Activated naive CD8-positive, alpha-beta T cell treated with anti-CD3 and anti-CD28 coated beads, Interleukin-2, amount 50 U/mL, for 24 hours (primary cell): ENCODE data around the gene GLRX5.

ENCODE experiments used
- ATAC-seq: fragments of 150-1000 bp; cut with Tn5 transposase; one replicate; pipeline ENCODE4 v1.10.0; 2021
- DNase-seq: peaks from one replicate; pipeline ENCODE4 v3.0.0; 2021
- H3K27ac Mint-ChIP-seq: one replicate; pipeline ENCODE4 v1.8.0; 2021; ENCODE audit warnings: mild to moderate bottlenecking, mixed read lengths
- H3K27me3 Mint-ChIP-seq: one replicate; pipeline ENCODE4 v1.8.0; 2021; ENCODE audit warnings: mixed read lengths
- H3K36me3 Mint-ChIP-seq: one replicate; pipeline ENCODE4 v1.8.0; 2021; ENCODE audit warnings: low read depth, mixed read lengths
- H3K4me1 Mint-ChIP-seq: one replicate; pipeline ENCODE4 v1.8.0; 2021; ENCODE audit warnings: mixed read lengths
- H3K4me3 Mint-ChIP-seq: one replicate; pipeline ENCODE4 v1.8.0; 2021; ENCODE audit warnings: mild to moderate bottlenecking, moderate library complexity, mixed read lengths
- H3K9me3 Mint-ChIP-seq: one replicate; pipeline ENCODE4 v1.8.0; 2021; ENCODE audit warnings: mixed read lengths

The GLRX5 gene

DNA sequence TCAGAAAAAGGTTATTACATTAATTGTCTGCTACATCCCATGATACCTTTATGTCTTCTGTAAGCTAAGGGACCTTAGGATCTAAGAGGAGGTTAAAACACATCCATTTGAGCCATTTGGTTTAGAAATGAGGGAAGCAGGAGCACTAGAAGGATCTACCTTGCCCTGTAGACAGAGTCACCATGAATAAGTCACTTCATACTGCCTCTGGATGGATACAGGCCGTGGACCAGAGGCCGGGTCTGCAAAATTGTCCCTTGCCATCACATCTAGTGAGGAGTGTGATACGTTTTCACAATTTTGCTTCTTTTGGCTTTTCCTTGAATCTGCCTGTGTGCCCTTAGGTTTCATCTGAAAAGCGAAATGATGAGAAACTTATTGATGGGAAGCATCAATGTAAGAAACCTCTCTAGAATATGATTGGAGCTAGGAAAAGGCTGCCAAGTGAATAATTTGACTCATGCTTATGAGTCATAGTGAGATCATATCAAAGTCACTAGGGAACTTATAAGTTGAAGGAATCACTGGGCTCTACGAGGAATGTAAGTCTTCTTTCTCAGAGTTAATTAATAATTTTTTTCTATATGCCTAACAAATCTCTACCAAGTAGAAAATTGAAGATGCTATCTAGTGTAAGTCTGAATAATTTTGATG lies 10.8 kb downstream of the GLRX5 start:
- no peak overlapping the region for H3K4me3 Mint-ChIP-seq
- peaks cover 16% of the 10 kb centered on the region for H3K36me3 Mint-ChIP-seq
- ATAC-seq = peak; percentile 36
- no peaks in the 10 kb centered on the region for H3K27me3 Mint-ChIP-seq
- peaks cover 15% of the 10 kb centered on the region for H3K4me1 Mint-ChIP-seq
- H3K9me3 Mint-ChIP-seq = no peaks in the 10 kb centered on the region
- no peak overlapping the region for H3K27ac Mint-ChIP-seq
- DNase-seq = no peak

DNA sequence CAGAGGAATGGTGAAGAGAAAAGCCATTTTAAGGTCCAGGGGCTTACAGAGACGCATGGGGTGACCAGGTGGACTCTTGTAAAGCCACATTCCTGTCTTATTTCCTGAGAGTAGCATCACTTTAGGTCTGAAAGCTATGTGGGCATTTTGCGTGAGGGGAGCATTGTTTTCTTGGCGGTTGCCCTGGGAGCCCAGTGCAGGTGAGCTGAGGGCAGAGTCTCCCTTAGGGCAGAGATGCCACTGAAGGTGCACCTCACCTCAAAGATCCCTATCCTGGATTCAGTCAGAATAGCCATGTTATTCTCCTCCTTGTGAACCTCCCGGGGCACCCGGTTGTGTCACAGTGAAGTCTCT lies 12.4 kb downstream of the GLRX5 start:
- no peak overlapping the region for H3K4me3 Mint-ChIP-seq
- ATAC-seq (no peak), DNase-seq (no peak)
- H3K4me1 Mint-ChIP-seq = peaks cover 9% of the 10 kb centered on the region
- no peaks in the 10 kb centered on the region for H3K27me3 Mint-ChIP-seq
- no peak overlapping the region for H3K27ac Mint-ChIP-seq
- H3K9me3 Mint-ChIP-seq = no peaks in the 10 kb centered on the region
- H3K36me3 Mint-ChIP-seq = peaks cover 19% of the 10 kb centered on the region

DNA sequence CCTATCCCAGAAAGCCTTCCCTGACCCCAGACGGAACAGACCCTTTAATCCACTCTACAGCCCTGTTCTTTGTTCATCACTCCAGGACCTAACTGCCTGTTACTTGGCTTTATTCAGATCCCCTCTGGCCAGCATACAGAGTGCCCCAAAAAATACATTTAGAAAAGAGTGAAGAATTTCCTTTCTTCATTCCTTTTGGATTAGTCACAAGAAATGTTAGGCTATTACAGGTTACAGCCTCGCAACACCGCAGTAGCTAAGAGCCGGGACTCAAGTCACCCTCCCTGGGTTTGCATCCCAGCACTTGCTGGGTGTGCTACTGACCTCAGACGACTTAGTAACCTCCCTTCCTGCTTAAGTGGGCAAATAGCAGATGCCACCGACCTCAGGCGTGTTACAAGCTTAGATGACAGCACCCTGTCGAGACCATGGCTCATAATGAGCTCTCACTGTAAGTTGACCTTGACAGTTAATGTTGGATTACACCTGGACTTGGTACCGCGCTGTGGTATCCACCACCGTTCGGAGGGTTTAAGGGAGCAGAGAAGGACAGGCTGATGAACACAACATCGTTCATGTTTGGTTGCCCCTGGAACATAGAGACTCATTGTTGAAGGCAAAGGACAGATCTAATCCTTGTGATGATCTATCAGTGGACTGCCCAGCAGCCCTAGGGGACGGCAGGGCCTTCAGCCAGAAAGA lies 12.9 kb downstream of the GLRX5 start:
- no peak for DNase-seq
- Mint-ChIP-seq H3K27ac (no peak overlapping the region), H3K27me3 (no peaks in the 10 kb centered on the region), H3K9me3 (no peaks in the 10 kb centered on the region), H3K36me3 (peaks cover 19% of the 10 kb centered on the region), H3K4me1 (peaks cover 9% of the 10 kb centered on the region), H3K4me3 (no peak overlapping the region)
- ATAC-seq = no peak

DNA sequence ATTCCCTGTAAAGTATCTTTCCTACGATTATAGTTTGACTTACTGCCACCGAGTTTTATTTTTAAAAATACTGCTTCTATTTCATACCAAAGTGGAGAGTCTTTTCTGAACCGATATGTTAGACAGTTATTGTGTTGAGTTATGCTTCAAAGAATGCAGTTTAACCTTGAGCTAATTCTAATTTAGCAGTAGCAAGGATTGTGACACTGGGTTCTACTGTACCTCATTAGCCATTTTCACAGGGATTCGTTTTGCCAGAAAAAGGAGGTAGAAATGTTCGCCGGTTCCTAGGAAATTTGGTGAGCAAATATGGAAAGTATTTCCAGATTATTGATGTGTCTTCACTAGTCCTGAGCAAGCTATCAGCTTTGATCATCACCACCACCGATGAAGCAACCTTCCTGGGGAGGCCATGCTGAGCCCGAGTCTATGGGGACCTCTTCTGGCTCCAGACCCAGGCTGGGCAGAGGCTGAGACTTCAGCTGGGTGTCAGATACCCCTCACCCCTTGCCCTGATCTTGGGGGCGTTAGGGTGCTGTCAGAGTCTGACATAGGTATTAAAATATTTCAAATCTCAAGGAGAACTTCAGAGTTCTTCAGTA lies 13.6 kb downstream of the GLRX5 start:
- ATAC-seq (no peak), DNase-seq (no peak)
- Mint-ChIP-seq H3K27ac (no peak overlapping the region), H3K36me3 (peaks cover 19% of the 10 kb centered on the region), H3K27me3 (no peaks in the 10 kb centered on the region), H3K4me1 (peaks cover 9% of the 10 kb centered on the region), H3K9me3 (no peaks in the 10 kb centered on the region), H3K4me3 (no peak overlapping the region)

DNA sequence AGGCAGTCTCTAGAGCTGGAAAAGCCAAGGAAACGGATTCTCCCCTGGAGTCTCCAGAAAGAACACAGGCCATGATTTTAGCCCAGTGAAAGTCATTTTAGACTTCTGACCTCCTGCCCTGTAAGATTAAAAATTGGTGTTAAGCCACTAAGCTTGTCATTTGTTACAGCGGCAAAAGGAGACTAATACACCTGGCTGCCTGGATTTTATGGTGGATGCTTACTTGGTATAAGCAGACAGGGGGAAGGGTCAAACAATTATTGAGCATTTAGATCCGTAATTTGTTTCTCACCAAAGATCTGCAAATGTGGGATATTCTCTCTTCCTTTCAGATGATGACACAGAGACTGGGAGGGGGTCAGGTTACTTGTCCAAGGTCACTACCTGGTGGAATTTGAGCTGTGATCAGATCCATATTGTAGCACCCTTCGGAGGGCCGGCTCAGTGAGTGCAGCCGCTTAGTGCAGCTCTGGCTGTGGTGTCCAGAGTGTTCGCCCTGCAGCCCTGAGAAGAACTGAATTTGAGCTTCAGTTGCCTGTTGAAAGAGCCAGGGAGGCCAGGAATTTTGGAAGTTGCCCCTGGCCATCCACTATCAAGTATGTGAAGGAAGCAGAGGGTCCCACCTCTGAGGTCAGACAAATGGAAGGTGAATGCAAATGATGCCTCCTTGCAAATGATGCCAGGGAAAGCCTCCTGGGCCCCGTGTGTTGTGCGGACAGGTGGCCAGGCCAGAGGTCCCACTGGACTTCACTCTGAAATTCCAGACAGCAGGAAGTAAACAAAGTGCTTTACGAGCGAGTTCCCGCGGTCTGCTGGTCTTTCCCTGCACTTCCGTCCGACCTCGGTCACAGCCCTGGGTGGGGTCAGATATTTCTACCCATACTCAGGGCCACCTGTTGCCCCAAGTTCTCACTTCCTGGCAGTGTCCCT lies 15.1 kb downstream of the GLRX5 start:
- peaks cover 9% of the 10 kb centered on the region for H3K4me1 Mint-ChIP-seq
- H3K9me3 Mint-ChIP-seq = no peaks in the 10 kb centered on the region
- H3K27ac Mint-ChIP-seq = no peak overlapping the region
- ATAC-seq (no peak), DNase-seq (no peak)
- peaks cover 8% of the 10 kb centered on the region for H3K36me3 Mint-ChIP-seq
- no peak overlapping the region for H3K4me3 Mint-ChIP-seq
- H3K27me3 Mint-ChIP-seq = no peaks in the 10 kb centered on the region

DNA sequence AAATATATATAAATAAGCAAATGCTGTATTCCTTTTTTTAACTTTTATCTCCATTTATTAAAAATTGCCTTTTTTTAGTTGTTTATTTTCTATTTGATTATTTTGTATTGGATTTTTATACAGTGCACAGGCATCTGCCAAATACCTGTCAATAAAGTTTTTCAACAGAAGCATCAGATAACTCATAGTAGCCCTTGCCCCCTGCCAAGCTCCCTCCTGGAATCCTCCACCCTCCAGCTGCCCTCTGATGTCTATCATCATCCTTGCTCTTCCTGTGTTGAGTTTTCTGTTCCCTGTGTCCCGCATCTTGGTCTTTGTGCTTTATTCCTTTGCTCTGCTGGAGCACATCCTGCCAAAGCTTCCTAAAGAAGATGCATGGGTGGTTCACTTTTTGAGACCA lies 16.6 kb downstream of the GLRX5 start:
- Mint-ChIP-seq H3K27ac (no peak overlapping the region), H3K9me3 (no peaks in the 10 kb centered on the region), H3K4me1 (no peaks in the 10 kb centered on the region), H3K4me3 (no peak overlapping the region), H3K27me3 (no peaks in the 10 kb centered on the region), H3K36me3 (peaks cover 3% of the 10 kb centered on the region)
- DNase-seq (no peak), ATAC-seq (no peak)

DNA sequence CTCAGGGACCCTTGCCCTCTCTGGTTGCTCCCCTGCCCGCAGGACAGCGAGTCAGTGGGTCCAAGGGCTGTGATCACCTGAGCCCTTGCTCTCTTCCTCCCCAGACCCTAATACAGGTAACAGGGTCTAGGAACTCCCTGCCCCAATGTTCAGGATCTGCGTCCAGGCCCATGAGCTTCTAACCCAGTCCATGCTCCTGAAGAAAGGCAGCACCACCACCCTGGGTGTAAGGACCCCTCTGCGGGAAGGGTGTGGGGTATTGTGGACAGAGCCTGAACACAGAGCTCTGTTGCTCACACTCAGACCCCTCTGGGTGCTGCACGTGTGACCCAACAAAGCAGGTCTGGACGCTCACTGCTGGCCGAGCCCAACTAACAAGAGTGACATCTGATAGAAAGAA lies 18.3 kb downstream of the GLRX5 start:
- Mint-ChIP-seq H3K36me3 (peaks cover 3% of the 10 kb centered on the region), H3K4me1 (no peaks in the 10 kb centered on the region), H3K27ac (no peak overlapping the region), H3K27me3 (no peaks in the 10 kb centered on the region), H3K4me3 (no peak overlapping the region), H3K9me3 (no peaks in the 10 kb centered on the region)
- DNase-seq (no peak), ATAC-seq (no peak)

DNA sequence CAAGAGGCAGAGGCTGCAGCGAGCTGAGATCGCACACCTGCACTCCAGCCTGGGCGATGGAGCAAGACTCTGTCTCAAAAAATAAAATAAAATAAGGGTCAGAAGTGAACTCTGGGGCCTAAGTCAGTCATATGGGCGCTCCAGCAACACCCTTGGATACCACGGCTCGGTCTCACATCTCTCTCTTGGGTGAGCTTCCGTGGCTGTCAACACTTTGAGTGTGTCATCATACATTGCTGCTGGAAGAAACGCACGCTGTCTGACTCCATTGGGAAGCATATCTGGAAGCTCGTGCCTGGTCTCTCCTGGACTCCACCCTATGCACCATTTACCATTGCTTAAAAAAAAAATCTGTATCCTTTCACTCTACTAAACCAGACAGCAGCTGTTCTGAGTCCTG lies 20.2 kb downstream of the GLRX5 start:
- peaks cover 3% of the 10 kb centered on the region for H3K36me3 Mint-ChIP-seq
- H3K27me3 Mint-ChIP-seq = no peaks in the 10 kb centered on the region
- ATAC-seq (no peak), DNase-seq (no peak)
- H3K9me3 Mint-ChIP-seq = no peaks in the 10 kb centered on the region
- no peaks in the 10 kb centered on the region for H3K4me1 Mint-ChIP-seq
- H3K4me3 Mint-ChIP-seq = no peak overlapping the region
- no peak overlapping the region for H3K27ac Mint-ChIP-seq

DNA sequence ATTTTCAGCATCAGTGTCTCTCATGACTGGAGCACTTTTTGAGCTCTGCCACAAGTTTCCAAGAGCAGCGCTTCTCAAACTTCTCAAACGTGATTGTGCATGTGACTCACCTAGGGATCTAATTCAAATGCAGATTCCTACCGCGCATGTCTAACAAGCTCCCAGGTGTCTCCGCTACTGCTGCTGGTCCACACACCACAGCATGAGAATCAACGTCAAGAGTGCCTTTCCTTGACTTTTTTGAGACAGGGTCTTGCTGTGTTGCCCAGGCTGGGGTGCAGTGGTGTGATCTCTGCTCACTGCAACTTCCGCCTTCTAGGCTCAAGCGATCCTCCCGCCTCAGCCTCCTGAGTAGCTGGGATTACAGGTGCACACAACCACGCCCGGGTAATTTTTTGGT lies 22.4 kb downstream of the GLRX5 start:
- Mint-ChIP-seq H3K4me3 (no peak overlapping the region), H3K27ac (no peak overlapping the region), H3K4me1 (peaks cover 3% of the 10 kb centered on the region), H3K36me3 (no peaks in the 10 kb centered on the region), H3K9me3 (no peaks in the 10 kb centered on the region), H3K27me3 (peaks cover 6% of the 10 kb centered on the region)
- ATAC-seq (no peak), DNase-seq (no peak)

DNA sequence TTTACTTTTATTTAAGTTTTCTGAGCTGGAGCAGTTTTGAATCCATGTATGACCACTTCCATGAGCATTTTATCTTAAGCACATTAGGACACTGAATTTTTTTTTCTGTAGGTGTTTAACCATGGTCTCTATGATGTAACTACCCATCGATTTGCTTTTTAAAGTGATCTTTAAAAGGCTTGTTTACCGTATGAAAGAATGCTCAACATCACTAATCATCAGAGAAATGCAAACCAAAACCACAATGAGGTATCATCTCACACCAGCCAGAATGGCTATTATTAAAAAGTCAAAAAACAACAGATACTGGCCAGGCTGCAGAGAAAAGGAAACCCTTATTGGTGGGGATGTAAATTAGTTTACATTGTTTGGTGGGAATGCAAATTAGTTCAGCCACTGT lies 23.0 kb downstream of the GLRX5 start:
- H3K4me1 Mint-ChIP-seq = peaks cover 3% of the 10 kb centered on the region
- ATAC-seq (no peak), DNase-seq (no peak)
- no peaks in the 10 kb centered on the region for H3K36me3 Mint-ChIP-seq
- no peaks in the 10 kb centered on the region for H3K9me3 Mint-ChIP-seq
- H3K27ac Mint-ChIP-seq = no peak overlapping the region
- H3K4me3 Mint-ChIP-seq = no peak overlapping the region
- peaks cover 6% of the 10 kb centered on the region for H3K27me3 Mint-ChIP-seq

DNA sequence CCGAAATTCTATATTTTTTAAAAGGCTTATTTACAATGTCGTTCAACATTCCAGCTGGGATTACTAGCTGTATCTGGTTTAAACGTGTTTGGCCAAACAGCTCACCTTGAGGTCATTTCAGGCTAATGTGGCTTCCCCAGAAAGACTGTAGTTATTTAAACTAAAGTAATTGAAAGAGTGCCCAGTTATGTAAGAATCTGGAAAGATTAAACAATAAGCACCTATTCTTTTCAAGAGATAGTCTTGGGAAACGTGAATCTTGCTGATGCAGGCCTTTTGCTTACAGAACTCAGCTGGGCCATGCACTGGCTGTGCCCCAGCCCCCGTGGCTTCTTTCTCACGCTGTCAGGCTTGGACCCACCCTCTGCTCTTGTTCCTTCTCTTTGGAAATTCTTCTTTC lies 24.4 kb downstream of the GLRX5 start:
- H3K4me1 Mint-ChIP-seq = peaks cover 3% of the 10 kb centered on the region
- DNase-seq (no peak), ATAC-seq (no peak)
- no peak overlapping the region for H3K4me3 Mint-ChIP-seq
- no peaks in the 10 kb centered on the region for H3K9me3 Mint-ChIP-seq
- H3K27me3 Mint-ChIP-seq = peaks cover 6% of the 10 kb centered on the region
- no peaks in the 10 kb centered on the region for H3K36me3 Mint-ChIP-seq
- no peak overlapping the region for H3K27ac Mint-ChIP-seq

DNA sequence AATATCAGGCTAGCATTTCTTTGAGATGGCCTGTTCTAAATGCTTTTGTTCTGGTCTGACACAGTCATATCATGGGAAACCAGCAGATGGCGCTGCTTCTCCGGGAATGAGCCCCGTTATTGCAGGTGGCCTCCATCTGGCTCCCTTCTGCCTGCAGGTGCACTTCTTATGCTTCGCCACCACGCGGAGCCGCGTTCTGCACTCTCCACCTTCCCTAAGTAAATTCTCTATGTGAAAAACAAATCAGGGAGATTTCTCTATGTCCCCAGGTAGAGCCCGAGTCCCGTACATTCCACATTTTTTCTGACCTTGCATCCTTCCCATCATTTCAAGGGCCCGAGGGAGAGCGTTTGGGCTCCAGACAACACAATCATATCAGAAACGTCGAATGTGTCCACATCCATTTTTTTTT lies 26.2 kb downstream of the GLRX5 start:
- peaks cover 3% of the 10 kb centered on the region for H3K4me1 Mint-ChIP-seq
- H3K4me3 Mint-ChIP-seq = no peak overlapping the region
- no peaks in the 10 kb centered on the region for H3K36me3 Mint-ChIP-seq
- peak; percentile 91 for ATAC-seq
- H3K9me3 Mint-ChIP-seq = no peaks in the 10 kb centered on the region
- H3K27ac Mint-ChIP-seq = no peak overlapping the region
- DNase-seq = peak; percentile 90
- peaks cover 6% of the 10 kb centered on the region for H3K27me3 Mint-ChIP-seq

DNA sequence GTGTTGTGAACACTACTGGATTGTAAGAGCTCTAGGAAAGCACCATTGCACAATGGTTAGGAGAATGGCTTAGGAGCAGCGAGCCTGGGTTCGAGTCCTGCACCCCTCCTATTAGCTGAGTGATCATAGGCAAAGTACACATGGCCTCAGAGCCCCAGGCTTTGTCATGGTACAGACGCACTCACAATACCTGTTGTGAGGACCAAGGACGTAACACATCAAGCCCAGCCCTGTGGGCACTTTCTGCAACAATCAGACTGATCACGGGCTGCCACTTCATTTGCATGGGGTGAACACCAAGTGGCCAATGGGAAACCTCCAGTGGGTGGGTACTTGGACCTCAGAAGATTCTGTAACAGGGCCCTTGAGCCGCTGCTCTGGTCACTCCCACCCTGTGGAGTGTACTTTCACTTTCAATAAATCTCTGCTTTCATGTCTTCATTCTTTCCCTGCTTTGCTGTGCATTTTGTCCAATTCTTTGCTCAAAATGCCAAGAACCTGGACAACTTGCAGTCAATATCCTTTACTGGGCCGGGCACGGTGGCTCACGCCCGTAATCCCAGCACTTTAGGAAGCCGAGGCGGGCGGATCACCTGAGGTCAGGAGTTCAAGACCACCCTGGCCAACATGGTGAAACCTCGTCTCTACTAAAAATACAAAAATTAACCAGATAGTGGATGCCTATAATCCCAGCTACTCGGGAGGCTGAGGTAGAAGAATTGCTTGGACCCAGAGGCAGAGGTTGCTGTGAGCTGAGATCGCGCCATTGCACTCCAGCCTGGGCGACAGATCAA lies 28.2 kb downstream of the GLRX5 start:
- Mint-ChIP-seq H3K36me3 (no peaks in the 10 kb centered on the region), H3K4me3 (no peak overlapping the region), H3K27ac (no peak overlapping the region), H3K9me3 (no peaks in the 10 kb centered on the region), H3K4me1 (peaks cover 3% of the 10 kb centered on the region), H3K27me3 (peaks cover 6% of the 10 kb centered on the region)
- DNase-seq (no peak), ATAC-seq (no peak)

DNA sequence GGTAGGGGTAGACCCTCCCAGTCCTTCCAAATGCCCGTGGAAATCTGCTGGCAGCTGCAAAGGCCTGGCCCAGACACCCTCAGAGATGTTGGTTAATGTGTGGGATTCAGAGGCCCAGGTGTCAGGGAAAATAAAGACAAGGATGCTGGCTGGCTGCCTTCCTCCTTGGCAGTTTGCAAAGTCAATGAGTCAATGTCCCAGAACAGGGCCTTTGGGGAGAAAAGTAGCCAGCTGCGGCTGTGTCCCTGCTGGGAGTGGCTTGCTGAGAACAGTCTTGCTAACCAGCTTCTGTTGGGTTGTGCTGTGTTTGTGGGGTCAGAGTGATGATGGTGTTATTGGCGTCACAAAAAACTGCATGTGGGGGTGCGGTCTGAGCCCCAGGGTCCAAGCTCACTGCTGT lies 29.2 kb downstream of the GLRX5 start:
- Mint-ChIP-seq H3K9me3 (no peaks in the 10 kb centered on the region), H3K36me3 (no peaks in the 10 kb centered on the region), H3K27me3 (peaks cover 6% of the 10 kb centered on the region), H3K4me3 (no peak overlapping the region), H3K4me1 (peaks cover 3% of the 10 kb centered on the region), H3K27ac (no peak overlapping the region)
- ATAC-seq (no peak), DNase-seq (no peak)
